22Rv1 (cell line): Measurements from ENCODE around the gene ARID5A.

Source experiments
- CTCF ChIP-seq: fragments of 450-650 bp; IDR thresholded peaks from 2 replicates; pipeline ENCODE4 v1.5.1; 2017; ENCODE audit warnings: mild to moderate bottlenecking
- ZFX ChIP-seq: fragments of 450-650 bp; IDR thresholded peaks from 2 replicates; pipeline ENCODE4 v1.6.1; 2017; ENCODE audit warnings: antibody characterized with exemption, borderline replicate concordance

GRCh38 chr2:96509847-96510230 lies 26.7 kb upstream of the ARID5A start:
- TF ChIP-seq CTCF (no peak), ZFX (no peak)
